Left hindlimb (tissue), 1 donor: Measurements from ENCODE around the gene CHRNA5.

ENCODE experiments used
- DNase-seq: peaks from one replicate; pipeline ENCODE4 v3.0.0-alpha.2; 2018

CHRNA5 gene

DNA sequence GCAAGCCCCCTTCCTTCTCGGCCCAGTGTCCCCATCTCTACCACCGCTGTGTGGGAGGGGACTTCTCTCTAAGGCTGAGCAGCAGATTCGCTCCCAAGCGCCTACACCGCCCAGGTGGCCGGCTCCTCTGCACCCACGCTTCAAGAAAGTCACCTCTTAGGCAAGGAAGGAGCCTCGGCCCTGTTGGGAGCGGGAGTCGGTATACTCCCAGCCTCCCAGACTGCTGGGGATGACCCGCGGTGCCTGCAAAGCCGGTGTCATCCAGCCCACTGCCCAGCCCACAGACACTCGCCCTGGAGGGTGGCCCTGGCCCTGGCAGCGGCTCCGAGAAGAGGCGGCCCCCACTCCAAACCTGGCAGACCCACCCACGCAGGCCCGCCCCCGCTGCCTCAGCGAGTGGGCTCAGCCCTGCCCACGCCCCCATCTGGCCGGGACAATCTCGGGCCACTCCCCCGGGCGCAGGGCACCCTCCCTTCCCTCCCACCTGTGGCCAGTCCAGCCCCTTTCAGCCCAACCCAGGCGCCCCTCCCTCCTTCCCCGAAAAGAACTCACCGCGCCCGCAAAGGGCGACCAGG, 75.3 kb downstream of the CHRNA5 start:
- DNase-seq = no peak

DNA sequence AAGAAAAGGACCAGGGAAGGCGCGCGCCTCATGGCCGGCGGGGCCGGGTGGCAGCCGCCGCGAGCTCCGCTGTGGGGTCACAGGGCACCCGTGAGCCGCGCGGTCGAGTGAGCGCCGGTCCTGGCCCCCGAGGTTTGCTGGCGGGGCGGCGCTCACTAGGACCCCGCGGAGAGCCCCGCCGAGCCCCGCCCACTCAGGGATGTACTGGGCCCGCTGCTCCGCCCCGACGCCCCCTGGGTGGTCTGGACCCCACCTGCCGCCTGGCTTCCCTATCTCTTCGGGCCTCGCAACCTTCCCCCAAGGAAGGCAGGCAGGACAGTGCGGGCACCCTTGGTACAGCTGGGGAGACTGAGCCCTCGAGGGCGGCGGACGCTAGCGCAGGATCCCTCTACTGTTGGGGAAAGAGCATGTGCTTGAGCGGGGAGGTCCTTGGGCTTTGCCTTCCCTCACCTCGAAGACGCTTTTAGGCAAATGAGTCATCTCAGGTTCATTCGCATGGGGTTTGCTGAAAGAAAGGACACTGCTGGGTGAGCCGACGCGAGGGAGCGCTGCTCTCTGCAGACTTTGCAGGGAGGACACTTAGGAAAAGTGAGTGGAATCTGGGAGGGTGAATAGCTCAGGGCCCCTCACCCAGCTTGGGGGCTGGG, 75.9 kb downstream of the CHRNA5 start, which contains the start of gene CHRNB4:
CHRNB4 (minus strand) TSS at position 109 of the 647 bp plus-strand sequence; CDS start at position 32, 77 bp downstream.
- DNase-seq = peak; percentile 71

GRCh38 chr15:78641749-78642275, 76.5 kb downstream of the CHRNA5 start:
- DNase-seq = no peak

- DNase-seq = no peak
These were observed 77.0 kb downstream of the CHRNA5 start for GRCh38 chr15:78642331-78642730.
